Activated T-cell treated with anti-CD3 and anti-CD28 coated beads for 24 hours (primary cell): ENCODE data around the gene ANKRD49.

Source experiments
- DNase-seq: peaks from one replicate; pipeline ENCODE4 v3.0.0-alpha.2; 2020; ENCODE audit warnings: low read depth

ANKRD49 gene

DNA sequence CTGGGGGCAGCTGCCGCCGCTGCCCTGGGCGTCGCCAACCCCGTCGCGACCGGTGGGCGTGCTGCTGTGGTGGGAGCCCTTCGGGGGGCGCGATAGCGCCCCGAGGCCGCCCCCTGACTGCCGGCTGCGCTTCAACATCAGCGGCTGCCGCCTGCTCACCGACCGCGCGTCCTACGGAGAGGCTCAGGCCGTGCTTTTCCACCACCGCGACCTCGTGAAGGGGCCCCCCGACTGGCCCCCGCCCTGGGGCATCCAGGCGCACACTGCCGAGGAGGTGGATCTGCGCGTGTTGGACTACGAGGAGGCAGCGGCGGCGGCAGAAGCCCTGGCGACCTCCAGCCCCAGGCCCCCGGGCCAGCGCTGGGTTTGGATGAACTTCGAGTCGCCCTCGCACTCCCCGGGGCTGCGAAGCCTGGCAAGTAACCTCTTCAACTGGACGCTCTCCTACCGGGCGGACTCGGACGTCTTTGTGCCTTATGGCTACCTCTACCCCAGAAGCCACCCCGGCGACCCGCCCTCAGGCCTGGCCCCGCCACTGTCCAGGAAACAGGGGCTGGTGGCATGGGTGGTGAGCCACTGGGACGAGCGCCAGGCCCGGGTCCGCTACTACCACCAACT lies 51.0 kb downstream of the ANKRD49 start:
- no peak for DNase-seq

DNA sequence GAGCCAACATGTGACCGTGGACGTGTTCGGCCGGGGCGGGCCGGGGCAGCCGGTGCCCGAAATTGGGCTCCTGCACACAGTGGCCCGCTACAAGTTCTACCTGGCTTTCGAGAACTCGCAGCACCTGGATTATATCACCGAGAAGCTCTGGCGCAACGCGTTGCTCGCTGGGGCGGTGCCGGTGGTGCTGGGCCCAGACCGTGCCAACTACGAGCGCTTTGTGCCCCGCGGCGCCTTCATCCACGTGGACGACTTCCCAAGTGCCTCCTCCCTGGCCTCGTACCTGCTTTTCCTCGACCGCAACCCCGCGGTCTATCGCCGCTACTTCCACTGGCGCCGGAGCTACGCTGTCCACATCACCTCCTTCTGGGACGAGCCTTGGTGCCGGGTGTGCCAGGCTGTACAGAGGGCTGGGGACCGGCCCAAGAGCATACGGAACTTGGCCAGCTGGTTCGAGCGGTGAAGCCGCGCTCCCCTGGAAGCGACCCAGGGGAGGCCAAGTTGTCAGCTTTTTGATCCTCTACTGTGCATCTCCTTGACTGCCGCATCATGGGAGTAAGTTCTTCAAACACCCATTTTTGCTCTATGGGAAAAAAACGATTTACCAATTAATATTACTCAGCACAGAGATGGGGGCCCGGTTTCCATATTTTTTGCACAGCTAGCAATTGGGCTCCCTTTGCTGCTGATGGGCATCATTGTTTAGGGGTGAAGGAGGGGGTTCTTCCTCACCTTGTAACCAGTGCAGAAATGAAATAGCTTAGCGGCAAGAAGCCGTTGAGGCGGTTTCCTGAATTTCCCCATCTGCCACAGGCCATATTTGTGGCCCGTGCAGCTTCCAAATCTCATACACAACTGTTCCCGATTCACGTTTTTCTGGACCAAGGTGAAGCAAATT lies 51.7 kb downstream of the ANKRD49 start:
- DNase-seq, result no peak

DNA sequence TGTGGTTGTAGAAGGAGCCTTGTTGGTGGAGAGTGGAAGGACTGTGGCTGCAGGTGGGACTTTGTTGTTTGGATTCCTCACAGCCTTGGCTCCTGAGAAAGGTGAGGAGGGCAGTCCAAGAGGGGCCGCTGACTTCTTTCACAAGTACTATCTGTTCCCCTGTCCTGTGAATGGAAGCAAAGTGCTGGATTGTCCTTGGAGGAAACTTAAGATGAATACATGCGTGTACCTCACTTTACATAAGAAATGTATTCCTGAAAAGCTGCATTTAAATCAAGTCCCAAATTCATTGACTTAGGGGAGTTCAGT lies 52.3 kb downstream of the ANKRD49 start:
- no peak for DNase-seq

DNA sequence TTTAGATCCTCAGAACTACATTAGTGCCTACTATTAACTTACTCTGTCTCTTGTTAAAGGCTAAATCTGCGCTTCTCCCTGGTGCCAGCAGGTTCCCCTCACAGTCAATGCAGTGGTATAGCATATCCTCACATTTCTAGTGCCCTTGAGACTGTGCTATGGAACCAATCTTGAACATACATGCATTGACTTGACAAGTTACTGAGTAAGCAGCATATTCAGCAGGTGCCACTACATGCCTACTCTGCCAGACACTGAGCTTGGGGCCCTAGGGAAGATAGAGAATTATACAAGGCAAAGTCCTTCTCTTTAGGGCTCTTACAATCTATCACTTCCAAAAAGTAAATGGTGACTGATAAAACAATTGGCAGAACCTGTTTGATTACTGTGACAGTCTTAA lies 53.1 kb downstream of the ANKRD49 start:
- no peak for DNase-seq

DNA sequence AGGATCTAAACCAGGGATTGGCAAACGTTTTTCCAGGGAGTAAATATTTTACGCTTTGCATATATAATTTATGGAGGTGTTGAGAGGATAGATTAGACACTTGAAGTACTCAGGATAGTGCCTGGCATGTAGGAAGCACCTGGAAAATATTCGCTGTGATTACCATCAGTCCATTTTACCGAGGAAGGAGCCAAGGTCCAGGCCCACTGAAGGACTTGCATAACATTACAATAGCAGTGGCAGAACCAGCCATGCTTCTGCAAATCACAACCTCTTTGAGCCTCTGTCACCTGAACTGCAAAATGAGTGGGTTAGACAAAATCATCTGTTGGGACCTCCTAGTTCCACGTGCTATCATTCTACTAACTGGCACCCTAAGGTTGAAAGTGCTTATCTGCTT lies 55.4 kb downstream of the ANKRD49 start:
- DNase-seq, result no peak
